Measurements from ENCODE around the gene TOP1.

TOP1 gene

GRCh38 chr20:41004531-41005360, 23.9 kb upstream of the TOP1 start:
- DNase-seq (ENCODE audit: low read depth), result no peak
- H3K4me3 ChIP-seq (ENCODE audit: low read depth, low read length), result no peak overlapping the region
- no peak for TF ChIP-seq CTCF (IDR thresholded peaks at IDR 0.05; ENCODE audit: insufficient read depth, low read depth, low read length, missing control alignments)

- no peak for DNase-seq (ENCODE audit: low read depth)
These were observed 23.3 kb upstream of the TOP1 start for GRCh38 chr20:41005361-41005729.

GRCh38 chr20:41006126-41006935, 22.3 kb upstream of the TOP1 start:
- DNase-seq (ENCODE audit: low read depth), result no peak
- H3K4me3 ChIP-seq (ENCODE audit: low read depth, low read length), result no peak overlapping the region

More at GRCh38 chr20:41005361-41005729, 23.3 kb upstream of the TOP1 start:
- TF ChIP-seq CTCF (IDR thresholded peaks at IDR 0.05; ENCODE audit: insufficient read depth, low read depth, low read length, missing control alignments), result no peak
- H3K4me3 ChIP-seq (ENCODE audit: low read depth, low read length), result no peak overlapping the region

GRCh38 chr20:41006936-41007474, 21.6 kb upstream of the TOP1 start:
- DNase-seq (ENCODE audit: low read depth), result no peak
- no peak overlapping the region for H3K4me3 ChIP-seq (ENCODE audit: low read depth, low read length)

More at GRCh38 chr20:41006126-41006935, 22.3 kb upstream of the TOP1 start:
- no peak for TF ChIP-seq CTCF (IDR thresholded peaks at IDR 0.05; ENCODE audit: insufficient read depth, low read depth, low read length, missing control alignments)

GRCh38 chr20:41007481-41007880, 21.1 kb upstream of the TOP1 start:
- no peak for DNase-seq (ENCODE audit: low read depth)
- no peak for TF ChIP-seq CTCF (IDR thresholded peaks at IDR 0.05; ENCODE audit: insufficient read depth, low read depth, low read length, missing control alignments)
- H3K4me3 ChIP-seq (ENCODE audit: low read depth, low read length), result no peak overlapping the region

More at GRCh38 chr20:41006936-41007474, 21.6 kb upstream of the TOP1 start:
- no peak for TF ChIP-seq CTCF (IDR thresholded peaks at IDR 0.05; ENCODE audit: insufficient read depth, low read depth, low read length, missing control alignments)

GRCh38 chr20:41009946-41010345, 18.7 kb upstream of the TOP1 start:
- no peak overlapping the region for H3K4me3 ChIP-seq (ENCODE audit: low read depth, low read length)
- TF ChIP-seq CTCF (IDR thresholded peaks at IDR 0.05; ENCODE audit: insufficient read depth, low read depth, low read length, missing control alignments), result no peak
- no peak for DNase-seq (ENCODE audit: low read depth)

Data from GM12865 (cell line).